T-helper 1 cell treated with Interleukin-12 subunit alpha and Interleukin-12 subunit beta and Interleukin-4 antibody, amounts not matched to agents 30 ng/mL and 1 ng/mL, for 36 hours (primary cell): ENCODE results near the gene FMO3. TPM values are rescaled to one million over a fixed set of nuclear protein-coding genes. Genes with fewer than 3 reads are reported as not detected.

Source experiments
- intact Hi-C: fragments of 100-400 bp; cut with micrococcal nuclease; formaldehyde crosslinking; loops from one replicate; pipeline ENCODE4 v1.15.1; 2024
- total RNA-seq: library from RNA; stranded (reverse); gene quantifications from 2 replicates; pipeline ENCODE4 v1.2.3, GENCODE V29; 2022

FMO3 gene
- total RNA-seq, 1 donor from 2014 or later: not detected

GRCh38 chr1:171115280-171115897 lies 24.7 kb downstream of the FMO3 start:
- intact Hi-C loops: no loop called here

- intact Hi-C loops: no loop called here
Measured at GRCh38 chr1:171116676-171117075, 26.0 kb downstream of the FMO3 start.

GRCh38 chr1:171117085-171117484 lies 26.4 kb downstream of the FMO3 start:
- intact Hi-C loops: no loop called here

- intact Hi-C loops: no loop called here
Measured at GRCh38 chr1:171119648-171120047, 28.9 kb downstream of the FMO3 start.

GRCh38 chr1:171122299-171122698 lies 31.6 kb downstream of the FMO3 start:
- intact Hi-C loops: no loop called here

- intact Hi-C loops: no loop called here
Measured at GRCh38 chr1:171122893-171123292, 32.2 kb downstream of the FMO3 start.

GRCh38 chr1:171126504-171126903 lies 35.8 kb downstream of the FMO3 start:
- intact Hi-C loops: no loop called here

GRCh38 chr1:171127099-171127498 lies 36.4 kb downstream of the FMO3 start:
- intact Hi-C loops: no loop called here

GRCh38 chr1:171127501-171127900 lies 36.8 kb downstream of the FMO3 start:
- intact Hi-C loops: no loop called here

GRCh38 chr1:171128463-171128862 lies 37.8 kb downstream of the FMO3 start:
- intact Hi-C loops: no loop called here

GRCh38 chr1:171134204-171134923 lies 43.7 kb downstream of the FMO3 start:
- intact Hi-C loops: no loop called here

GRCh38 chr1:171137580-171137979 lies 46.9 kb downstream of the FMO3 start:
- intact Hi-C loops: no loop called here

- intact Hi-C loops: no loop called here
Measured at GRCh38 chr1:171138980-171139379, 48.3 kb downstream of the FMO3 start.

GRCh38 chr1:171139890-171140289 lies 49.2 kb downstream of the FMO3 start:
- intact Hi-C loops: no loop called here

- intact Hi-C loops: no loop called here
Measured at GRCh38 chr1:171140401-171140800, 49.7 kb downstream of the FMO3 start.

GRCh38 chr1:171140956-171141687 lies 50.4 kb downstream of the FMO3 start:
- intact Hi-C loops: no loop called here

- intact Hi-C loops: no loop called here
Measured at GRCh38 chr1:171141688-171142415, 51.1 kb downstream of the FMO3 start.

- intact Hi-C loops: no loop called here
Measured at GRCh38 chr1:171142416-171143385, 52.0 kb downstream of the FMO3 start.

GRCh38 chr1:171150156-171150555 lies 59.5 kb downstream of the FMO3 start:
- intact Hi-C loops: no loop called here

GRCh38 chr1:171152549-171152948 lies 61.8 kb downstream of the FMO3 start:
- intact Hi-C loops: no loop called here

GRCh38 chr1:171155484-171155883 lies 64.8 kb downstream of the FMO3 start:
- intact Hi-C loops: no loop called here
